GM19452 (cell line): ENCODE results near the gene IRX1.

ENCODE experiments used
- ATAC-seq: cut with Tn5 transposase; IDR thresholded peaks from one replicate; pipeline ENCODE4 v1.9.1; 2021; ENCODE audit not compliant: unreplicated experiment

The IRX1 gene

GRCh38 chr5:3650320-3650719 is 54.7 kb downstream of the IRX1 start:
- ATAC-seq = no peak

- ATAC-seq = no peak
Measured at GRCh38 chr5:3650868-3651267, 55.2 kb downstream of the IRX1 start.
